ENCODE measurements around the gene ACSL1. TPM values are rescaled to one million over a fixed set of nuclear protein-coding genes. Genes with fewer than 3 reads are reported as not detected.
"Not testable (repeated sequence)": the region's sequence is repeated elsewhere in the genome, so short reads cannot be mapped to it uniquely, and the experiment has no call there.

Gene ACSL1
- total RNA-seq, 2 donors from 2014 or later = 297 to 380 TPM

DNA sequence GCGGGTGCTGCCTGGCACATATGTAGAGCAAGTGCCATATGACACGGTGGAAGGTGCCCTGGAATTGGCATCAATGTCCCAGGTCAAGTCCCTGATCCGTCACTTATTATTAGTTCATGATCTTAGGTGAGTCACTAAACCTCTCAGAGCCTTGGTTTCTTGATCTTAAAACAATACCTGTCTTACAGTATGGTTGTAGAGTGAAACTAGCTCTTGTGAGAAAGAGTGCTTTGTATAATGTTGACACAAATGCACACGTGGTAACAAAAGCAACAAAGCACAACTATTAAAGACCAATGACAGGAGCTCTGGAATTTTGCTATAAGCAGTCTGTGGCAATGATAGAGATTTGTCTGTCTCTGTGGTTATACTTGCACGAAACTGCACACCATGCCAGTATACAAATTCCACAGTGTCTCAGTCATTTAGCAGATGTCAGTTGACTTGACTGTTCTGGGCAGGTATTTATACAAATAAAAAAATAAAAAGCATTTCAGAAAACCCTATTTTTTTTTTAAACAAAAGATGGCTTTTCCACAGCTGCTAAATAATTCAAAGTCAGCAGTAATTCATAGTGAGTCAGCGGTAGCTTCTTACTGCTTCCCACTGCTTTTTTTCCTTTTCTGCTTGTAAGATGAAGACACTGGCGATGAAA lies 19.7 kb upstream of the ACSL1 start:
- intact Hi-C loops (cut with DNase I) = no loop called here
- ATAC-seq (no peak), DNase-seq (no peak)

DNA sequence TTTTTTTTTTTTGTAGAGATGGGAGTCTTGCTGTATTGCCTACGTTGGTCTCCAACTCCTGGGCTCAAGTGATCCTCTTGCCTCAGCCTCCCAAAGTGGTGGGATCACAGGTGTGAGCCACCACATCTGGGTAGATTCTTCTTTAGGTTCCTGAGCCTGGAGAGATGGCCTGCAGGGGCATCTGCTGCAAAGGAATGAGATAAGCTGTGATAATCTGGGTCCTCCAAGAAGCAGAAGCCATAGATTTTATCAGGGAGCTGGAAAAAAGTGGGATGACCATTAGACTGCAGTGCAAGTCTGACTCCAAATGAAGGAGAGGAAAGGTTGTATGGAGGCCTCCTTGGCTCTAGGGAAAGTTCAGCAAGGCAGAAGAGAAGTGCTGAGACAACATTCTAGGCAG lies 19.0 kb upstream of the ACSL1 start:
- ATAC-seq (no peak), DNase-seq (no peak)
- intact Hi-C loops (cut with DNase I) = no loop called here

DNA sequence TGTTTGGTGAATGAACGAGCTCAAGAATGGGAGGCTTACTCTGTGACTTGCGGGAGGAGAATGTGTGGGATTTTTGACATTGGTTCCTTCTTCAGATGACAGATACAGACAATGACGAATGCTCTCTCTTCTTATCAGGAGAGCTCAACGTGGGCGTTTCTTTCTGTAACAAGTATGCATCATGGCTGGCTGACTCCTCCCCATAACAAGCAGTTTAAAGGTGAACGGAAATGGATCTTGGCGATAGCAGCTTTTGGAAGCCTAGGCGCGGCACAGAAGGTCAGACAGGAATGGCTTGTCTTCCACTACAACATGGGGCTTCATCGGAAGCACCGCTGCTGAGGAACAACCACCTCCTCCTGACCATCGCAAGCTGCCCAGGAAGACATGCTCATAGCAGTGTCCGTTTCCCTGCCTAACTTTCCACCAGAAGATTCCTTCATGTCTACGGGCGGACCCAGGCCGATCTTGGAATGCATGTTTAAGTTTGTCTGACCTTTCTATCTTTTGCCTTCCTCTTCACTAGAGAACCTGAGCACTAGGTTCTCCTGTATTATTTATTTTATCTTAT lies 18.3 kb upstream of the ACSL1 start:
- ATAC-seq (peak in 1 of 2 donors; percentile 33), DNase-seq (no peak)
- intact Hi-C loops (cut with DNase I) = no loop called here

DNA sequence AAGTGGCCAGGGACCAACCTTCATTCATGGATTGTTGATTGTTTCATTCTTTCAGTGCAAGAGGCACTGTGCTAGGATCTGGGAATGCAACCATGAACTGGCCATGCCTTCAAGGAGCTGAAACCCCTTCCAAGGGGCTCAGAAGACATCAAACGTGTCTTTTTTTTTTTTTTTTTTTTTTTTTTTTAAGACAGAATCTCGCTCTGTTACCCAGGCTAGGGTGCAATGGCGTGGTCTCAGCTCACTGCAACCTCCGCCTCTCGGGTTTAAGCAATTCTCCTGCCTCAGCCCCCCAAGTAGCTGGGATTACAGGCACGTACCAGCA lies 13.3 kb upstream of the ACSL1 start:
- DNase-seq; ATAC-seq; intact Hi-C loops (cut with DNase I): not testable (repeated sequence)

DNA sequence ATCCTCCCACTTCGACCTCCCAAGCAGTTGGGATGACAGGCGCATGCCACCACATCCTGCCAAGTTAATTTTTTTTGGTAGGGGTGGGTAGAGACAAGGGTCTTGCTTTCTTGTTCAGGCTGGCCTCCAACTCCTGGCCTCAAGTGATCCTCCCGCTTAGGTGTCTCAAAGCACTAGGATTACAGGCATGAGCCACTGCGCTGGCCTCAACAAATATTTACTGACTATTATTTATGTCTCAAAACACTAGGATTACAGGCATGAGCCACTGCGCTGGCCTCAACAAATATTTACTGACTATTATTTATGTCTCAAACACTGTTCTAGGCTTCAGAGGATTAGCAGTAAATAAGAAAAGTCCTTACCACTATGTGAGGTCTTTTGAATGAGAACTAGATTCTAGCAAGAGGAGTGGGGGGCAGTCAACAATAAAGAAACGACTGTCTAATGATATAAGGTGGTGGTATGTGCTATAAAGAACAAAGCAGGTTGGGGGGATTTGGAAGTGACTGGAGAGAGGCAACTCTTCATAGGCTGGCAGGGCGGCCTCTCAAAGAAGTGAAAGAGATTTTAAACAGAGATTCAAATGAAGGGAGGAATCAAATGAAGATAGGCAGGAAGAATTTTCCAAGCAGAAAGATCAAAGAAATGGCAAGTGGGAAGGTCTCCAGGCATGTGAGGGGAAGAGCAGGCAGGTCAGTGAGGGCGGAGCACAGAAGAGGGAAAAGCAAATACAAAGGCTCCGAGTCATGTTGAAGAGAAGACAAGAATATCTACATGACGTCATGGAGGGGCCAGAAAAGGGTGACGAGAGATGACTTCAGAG lies 12.7 kb upstream of the ACSL1 start:
- DNase-seq = no peak
- intact Hi-C loops (cut with DNase I) = no loop called here
- no peak for ATAC-seq

DNA sequence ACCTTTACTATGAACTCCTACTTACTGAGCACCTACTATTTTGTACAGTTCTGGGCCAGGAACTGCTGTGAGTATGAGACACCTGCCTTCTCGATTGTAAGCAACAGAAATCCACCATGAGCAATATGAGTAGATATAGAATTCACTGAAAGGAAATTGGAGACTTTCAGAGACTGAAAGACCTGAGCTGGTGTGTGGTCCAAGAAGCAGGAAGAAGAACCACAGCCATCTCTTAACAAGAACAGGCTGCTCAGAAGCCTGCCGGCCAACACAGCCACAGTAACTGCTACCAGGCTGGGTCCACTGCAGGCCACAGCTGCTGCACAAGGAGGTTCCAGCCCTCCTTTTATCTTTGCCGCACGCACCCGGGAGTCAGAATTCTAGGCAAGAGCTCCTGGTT lies 10.8 kb upstream of the ACSL1 start:
- ATAC-seq (no peak), DNase-seq (no peak)
- intact Hi-C loops (cut with DNase I) = no loop called here

DNA sequence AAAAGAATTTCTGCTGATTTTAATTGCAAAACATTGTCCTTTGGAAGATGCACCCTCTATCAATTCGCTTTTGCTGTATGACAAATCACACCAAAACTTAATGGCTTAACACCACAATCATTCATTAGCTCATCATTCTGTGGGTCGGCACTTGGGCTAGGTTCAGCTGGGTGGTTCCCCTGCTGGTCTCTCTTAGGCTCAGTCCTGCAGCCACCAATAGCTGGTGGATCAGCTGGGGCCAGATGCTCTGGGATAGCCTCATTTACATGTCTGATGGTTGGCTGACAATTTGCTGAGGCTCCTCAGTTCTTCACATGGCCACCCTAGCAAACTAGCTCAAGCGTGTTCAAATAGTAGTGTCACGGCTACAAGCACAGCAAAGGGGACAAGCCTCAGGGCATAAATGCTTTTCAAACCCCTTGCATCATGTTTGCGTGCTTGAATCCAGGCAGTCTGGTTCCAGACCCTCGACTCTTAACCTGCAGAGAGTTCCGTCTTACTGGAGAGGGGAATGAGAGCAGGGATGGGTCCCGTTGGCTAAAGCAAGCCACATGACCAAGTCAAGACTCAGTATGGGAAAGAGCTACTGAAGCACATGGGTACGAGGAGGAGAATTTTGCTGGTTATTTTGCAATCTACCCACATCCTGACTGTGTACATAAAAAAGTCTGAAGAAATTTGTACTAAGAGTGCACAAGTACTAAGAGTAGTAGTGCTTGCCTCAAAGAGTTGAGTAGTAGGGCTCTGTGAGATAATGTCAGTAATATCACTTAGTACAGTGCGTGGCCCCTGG lies 7.5 kb upstream of the ACSL1 start:
- intact Hi-C loops (cut with DNase I) = no loop called here
- DNase-seq (no peak), ATAC-seq (peak in 1 of 2 donors; percentile 26)

DNA sequence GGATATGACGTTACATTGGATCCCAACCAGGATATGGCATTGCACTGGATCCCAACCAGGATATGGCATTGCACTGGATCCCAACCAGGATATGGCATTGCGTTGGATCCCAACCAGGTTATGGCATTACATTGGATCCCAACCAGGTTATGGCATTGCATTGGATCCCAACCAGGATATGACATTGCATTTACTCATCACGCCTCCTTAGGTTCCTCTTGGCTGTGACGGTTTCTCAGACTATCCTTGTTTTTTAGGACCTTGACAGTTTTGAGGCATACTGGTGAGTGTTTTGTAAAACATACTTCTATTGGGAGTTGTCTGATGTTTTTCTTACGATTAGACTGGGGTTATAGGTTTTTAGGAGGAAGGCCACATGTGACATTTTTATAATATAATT lies 5.4 kb upstream of the ACSL1 start:
- intact Hi-C loops (cut with DNase I) = no loop called here
- DNase-seq (no peak), ATAC-seq (no peak)

DNA sequence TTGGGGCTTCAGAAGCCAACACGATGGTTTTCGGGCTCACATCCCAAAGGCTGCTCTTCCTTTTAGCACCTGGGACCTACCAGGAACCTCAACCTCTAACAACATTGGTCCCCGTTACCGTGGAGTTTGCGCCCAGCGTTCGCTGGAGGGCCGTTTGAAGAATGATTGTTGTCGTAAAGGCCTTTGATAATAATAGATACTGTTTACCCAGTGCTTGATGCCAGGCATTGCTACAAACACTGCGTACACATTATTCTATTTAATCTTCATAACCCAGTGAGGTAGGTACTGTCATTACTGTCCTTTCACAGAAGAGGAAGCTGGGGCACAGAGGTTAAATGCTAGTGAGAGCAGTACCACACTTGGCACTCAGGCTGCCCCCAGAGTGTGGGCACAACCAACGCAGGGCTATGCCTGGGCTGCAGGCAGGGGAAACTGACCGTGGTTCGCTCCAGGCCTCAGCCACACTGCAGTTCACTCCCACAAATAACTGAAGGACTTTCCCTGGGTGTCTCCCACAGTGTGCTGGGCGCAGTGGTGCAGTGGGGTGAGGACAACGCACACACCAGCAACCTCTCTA lies 1.0 kb upstream of the ACSL1 start:
- intact Hi-C loops (cut with DNase I) = no loop called here
- ATAC-seq (peak in 1 of 2 donors; percentile 12), DNase-seq (no peak)

DNA sequence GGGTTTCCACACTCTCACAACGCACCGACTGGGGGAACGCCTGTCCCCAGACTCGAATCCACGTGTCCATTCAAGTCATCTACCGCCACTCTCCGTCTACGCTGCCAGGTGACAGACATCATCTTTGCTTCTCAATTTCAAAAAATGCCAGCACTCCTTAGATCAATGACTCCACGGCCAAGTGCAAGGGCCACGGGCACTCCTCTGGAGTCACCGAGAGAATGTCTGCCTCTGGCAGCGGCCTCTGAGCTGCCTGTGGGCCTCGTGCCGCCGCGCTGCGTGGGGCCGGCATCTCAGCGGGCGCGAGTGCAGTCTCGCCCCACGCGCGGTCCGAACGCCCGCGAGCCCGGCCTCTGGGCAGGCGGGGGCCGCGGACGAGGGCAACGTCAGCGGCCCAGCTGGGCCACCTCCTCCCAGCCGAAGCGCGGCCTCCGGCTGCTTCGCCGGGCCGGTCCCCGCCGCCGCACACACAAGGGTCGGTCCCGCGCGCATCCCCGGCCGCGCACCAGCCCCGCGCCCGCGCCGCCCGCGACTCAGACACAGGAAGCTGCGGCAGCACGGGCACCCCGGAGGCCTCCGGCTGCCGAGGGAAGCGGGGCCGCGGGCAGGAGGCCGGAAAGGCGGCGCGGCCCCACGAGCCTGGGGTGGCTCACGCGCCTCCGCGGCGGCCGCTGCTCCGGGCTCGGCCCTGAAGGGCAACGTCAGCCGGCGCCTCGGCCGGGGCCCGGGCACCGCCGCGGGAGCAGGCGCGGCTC lies 450 bp downstream of the ACSL1 start:
- peak; percentile 35 to 44 for ATAC-seq
- DNase-seq = peak; percentile 35
- intact Hi-C loops (cut with DNase I) = no loop called here

DNA sequence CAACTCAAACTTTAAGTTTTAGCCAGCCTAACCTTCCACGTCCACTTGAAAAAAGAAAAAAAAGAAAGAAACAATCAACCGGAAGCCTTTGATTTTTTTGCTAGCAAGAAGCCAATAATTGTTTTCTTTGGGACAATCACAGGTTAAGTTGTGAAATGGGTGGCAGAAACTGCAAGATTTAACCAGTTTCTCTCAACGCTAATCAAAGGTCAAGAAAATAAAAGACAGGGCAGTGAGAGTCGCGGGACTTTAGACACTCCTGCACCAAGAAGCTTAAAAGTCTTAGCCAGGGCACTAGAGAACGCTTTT lies 1.0 kb downstream of the ACSL1 start:
- intact Hi-C loops (cut with DNase I) = no loop called here
- DNase-seq = no peak
- ATAC-seq = no peak

DNA sequence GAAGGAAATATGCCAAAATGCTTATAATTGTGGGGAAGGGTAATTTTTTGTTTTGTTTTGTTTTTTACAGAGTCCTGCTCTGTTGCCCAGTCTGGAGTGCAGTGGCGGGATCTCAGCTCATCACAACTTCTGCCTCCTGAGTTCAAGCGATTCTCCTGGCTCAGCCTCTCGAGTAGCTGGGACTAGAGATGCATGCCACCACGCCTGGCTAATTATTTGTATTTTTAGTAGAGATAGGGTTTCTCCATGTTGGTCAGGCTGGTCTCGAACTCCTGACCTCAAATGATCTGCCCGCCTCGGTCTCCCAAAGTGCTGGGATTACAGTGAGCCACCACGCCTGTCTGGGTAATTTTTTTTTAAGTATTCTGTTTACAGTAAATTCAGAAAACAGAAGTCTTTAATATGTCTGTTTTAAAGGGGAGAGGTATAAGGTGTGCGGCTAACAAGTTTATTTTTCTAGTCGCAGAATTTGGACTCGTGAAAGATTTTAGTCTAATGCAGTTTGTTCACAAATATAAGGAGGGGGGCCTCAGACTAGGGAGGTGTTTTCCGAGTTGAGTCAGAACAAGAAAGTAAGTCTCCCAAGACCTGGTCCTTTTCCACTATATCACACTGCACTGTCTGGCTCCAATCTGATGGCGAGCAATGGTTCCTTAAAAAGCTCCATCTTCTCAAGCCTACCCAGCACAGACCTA lies 1.5 kb downstream of the ACSL1 start:
- ATAC-seq (no peak), DNase-seq (no peak)
- intact Hi-C loops (cut with DNase I) = no loop called here

DNA sequence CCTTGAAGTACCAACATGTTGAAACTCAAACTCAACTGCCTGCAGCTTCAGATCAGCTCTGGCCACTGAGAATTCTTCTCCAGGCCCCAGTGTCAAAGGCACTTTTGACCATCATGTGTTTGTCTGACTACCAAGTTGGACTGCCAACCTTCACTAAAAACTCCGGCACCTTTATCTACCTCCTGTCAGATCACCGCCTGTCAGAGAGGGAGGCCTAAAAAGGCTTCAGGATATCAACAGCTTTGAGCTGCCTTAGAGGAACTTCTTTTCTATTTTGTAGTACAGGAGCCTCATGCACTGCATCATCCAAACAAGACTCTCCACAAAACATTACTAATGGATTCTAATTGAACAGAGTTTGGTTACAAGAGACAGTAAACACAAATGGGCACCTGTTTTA lies 2.8 kb downstream of the ACSL1 start:
- no peak for DNase-seq
- intact Hi-C loops (cut with DNase I) = no loop called here
- no peak for ATAC-seq

DNA sequence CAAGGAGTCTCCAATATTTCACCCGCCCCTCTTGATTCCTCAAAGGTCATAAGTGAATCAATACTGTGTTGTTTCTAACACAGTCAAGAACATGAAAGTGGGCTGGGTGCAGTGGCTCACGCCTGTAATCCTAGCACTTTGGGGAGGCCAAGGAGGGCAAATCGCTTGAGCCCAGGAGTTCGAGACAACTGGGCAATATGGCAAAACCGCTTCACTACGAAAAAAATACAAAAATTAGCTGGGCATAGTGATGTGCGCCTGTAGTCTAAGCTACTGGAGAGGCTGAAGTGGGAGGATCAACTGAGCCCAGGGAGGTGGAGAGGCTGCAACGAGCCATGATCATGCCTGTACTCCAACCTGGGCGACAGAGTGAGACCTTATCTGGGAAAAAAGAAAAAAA lies 3.4 kb downstream of the ACSL1 start:
- ATAC-seq = no peak
- DNase-seq = no peak
- intact Hi-C loops (cut with DNase I) = no loop called here

DNA sequence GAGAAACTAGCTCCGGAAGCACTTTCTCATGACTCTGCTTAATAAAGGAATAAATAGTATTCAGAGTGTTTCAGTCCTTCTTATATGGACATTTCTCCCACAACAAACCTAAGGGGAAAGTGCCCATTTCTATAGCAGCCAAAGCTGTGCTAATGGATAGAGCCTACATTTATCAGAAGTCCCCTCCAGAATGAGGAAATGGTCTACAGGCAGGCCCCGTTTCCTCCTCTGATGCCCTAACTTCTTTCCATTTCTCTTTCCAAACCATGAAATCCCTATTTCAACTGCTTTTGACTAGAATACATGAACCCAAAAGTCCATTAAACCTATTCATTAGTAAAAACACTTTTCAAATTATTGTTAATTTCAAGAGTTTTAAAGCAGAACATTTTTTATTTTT lies 4.5 kb downstream of the ACSL1 start:
- no peak for DNase-seq
- intact Hi-C loops (cut with DNase I) = no loop called here
- no peak for ATAC-seq

DNA sequence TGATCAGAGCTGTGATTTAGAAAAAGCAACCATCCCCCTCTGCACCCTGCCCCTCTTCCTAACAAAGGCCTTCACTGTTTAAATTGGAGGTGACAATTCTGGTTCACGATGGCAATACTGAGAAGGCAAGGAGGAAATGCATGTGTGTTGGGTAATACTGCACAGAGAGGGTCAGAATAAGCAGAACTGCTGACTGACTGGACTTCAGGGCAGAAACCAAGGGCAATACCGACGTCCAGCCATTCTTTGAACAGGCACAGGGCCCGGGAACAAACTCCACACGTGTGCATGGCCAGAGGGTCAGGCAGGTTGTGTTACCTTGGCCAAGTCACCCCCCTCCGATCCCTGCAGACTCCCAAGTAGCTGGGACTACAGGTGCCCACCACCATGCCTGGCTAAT lies 6.0 kb downstream of the ACSL1 start:
- peak in 1 of 2 donors; percentile 7 for ATAC-seq
- intact Hi-C loops (cut with DNase I) = loop anchor here in 1 of 2 donors (5.0 kb wide), 1 partner anchor 72 kb away; no protein-coding TSS in a partner anchor
- DNase-seq = no peak

DNA sequence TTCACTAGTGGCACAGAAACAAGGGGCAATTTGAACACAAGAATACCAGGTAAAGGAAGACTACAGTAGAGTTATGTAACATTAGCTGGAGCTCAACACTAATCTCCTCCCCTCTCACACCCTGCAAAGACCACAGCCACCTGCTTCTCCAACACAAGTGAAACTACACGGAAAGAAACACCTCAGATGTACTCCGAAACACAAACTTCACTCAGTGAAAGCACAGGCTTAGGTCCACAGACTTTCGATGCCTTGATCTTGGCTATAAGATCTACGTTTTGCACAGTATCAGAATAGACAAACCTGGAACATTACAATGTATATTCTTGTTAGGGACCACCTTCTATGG lies 7.6 kb downstream of the ACSL1 start:
- DNase-seq (no peak), ATAC-seq (no peak)
- intact Hi-C loops (cut with DNase I) = loop anchor here in 1 of 2 donors (5.0 kb wide), 1 partner anchor 71 kb away; no protein-coding TSS in a partner anchor

DNA sequence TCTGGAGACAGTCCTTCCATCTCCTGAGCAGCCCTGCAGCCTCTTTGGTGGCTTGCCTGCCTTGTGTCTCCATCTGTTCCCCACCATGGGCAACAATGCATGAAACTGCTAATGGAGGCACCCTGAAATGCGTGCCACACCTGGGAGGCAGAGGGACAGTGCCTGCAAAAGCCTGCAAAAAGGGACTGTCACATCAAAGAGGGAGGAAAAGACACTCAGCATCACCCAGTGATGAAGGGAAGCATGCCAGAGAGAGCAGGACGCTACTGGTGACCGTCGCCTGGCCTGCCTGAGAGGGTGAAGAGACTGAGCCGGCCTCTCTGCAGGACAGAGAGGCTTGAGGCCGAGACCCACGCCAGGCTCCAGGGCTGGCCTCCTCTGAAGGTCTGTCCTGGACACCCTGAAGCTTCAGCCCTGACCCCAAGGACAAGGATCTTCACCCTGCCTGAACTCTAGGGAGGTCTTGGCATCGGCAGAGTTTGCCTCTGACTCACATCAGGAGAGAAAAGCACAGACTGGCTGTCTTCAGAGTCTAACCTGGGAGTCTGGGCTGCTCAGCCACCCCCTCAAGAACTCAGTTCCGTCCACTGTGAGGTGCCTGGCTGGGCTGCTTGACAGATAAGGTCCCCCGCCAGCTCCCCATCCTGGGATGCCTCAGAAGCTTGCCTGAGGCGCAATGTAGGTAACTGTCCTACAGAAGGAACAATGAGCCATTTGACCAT lies 8.1 kb downstream of the ACSL1 start:
- DNase-seq (no peak), ATAC-seq (peak in 1 of 2 donors; percentile 5)
- intact Hi-C loops (cut with DNase I) = loop anchor here in 1 of 2 donors (5.0 kb wide), 1 partner anchor 70 kb away; no protein-coding TSS in a partner anchor

All from left cardiac atrium (tissue), 4 donors.